Heart left ventricle (tissue), 16 donors: ENCODE data around the gene FAM193B. TPM values are rescaled to one million over a fixed set of nuclear protein-coding genes. Genes with fewer than 3 reads are reported as not detected.

ENCODE experiments used
- ATAC-seq, 4 donors: fragments of 200-7000 bp; cut with Tn5 transposase; one replicate each; pipeline ENCODE4 v1.9.1; 2020 to 2022; ENCODE audit warnings: moderate library complexity in 4 of 4, mild to moderate bottlenecking in 3 of 4, moderate number of reproducible peaks in 1 of 4
- DNase-seq, 5 donors: peaks; one replicate each; pipeline ENCODE4 v3.0.0-alpha.2; 2020
- H3K27ac ChIP-seq, 12 donors: fragments of 200-600 bp; sonication (generic) in 4 of 12; one replicate each; pipeline versions ENCODE4 v1.5.0 to v1.8.0; 2016 to 2022; ENCODE audit warnings: mild to moderate bottlenecking in 2 of 12
- H3K27me3 ChIP-seq, 9 donors: fragments of 200-600 bp; sonication (generic) in 2 of 9; one replicate each; pipeline versions ENCODE4 v1.5.1 to v1.8.0; 2016 to 2022; ENCODE audit warnings: mild to moderate bottlenecking in 3 of 9
- H3K36me3 ChIP-seq, 9 donors: fragments of 200-600 bp; sonication (generic) in 2 of 9; one replicate each; pipeline versions ENCODE4 v1.5.0 to v1.8.0; 2018 to 2022; ENCODE audit warnings: mild to moderate bottlenecking in 2 of 9
- H3K4me1 ChIP-seq, 12 donors: fragments of 200-600 bp; sonication (generic) in 4 of 12; one replicate each; pipeline versions ENCODE4 v1.5.0 to v1.8.0; 2016 to 2022; ENCODE audit warnings: mild to moderate bottlenecking in 3 of 12
- H3K4me3 ChIP-seq, 12 donors: fragments of 200-600 bp; sonication (generic) in 4 of 12; one replicate each; pipeline versions ENCODE4 v1.5.0 to v1.8.0; 2017 to 2022; ENCODE audit warnings: mild to moderate bottlenecking in 9 of 12, moderate library complexity in 4 of 12
- H3K9me3 ChIP-seq, 12 donors: fragments of 200-600 bp; sonication (generic) in 4 of 12; one replicate each; pipeline versions ENCODE4 v1.5.0 to v1.8.0; 2016 to 2022; ENCODE audit warnings: mild to moderate bottlenecking in 1 of 12
- CTCF ChIP-seq, 12 donors: fragments of 200-600 bp; sonication (generic) in 4 of 12; IDR thresholded peaks; one replicate each; pipeline versions ENCODE4 v1.5.0 to v1.8.0; 2018 to 2022; ENCODE audit warnings: antibody characterized with exemption in 12 of 12, mild to moderate bottlenecking in 5 of 12
- POLR2A ChIP-seq, 2 donors: fragments of 450-650 bp; IDR thresholded peaks; one replicate each; pipeline ENCODE4 v1.6.1; 2017; ENCODE audit warnings: antibody characterized with exemption in 2 of 2, mild to moderate bottlenecking in 2 of 2, moderate library complexity in 2 of 2
- WGBS, 4 donors: extraction: QIAGEN DNeasy Blood & Tissue Kit in 2 of 4; methylation state at CpG; one replicate each; pipeline versions ENCODE4 v1.1.5 to v1.1.7; 2013 to 2018; 5-methylcytosine and 5-hydroxymethylcytosine counted together
- intact Hi-C, 10 donors: fragments of 100-400 bp; cut with DNase I; formaldehyde crosslinking; loops; one replicate each; pipeline versions ENCODE4 v1.11.1 to v1.14.2; 2022
- polyA plus RNA-seq, 2 donors: library from polyadenylated mRNA; stranded (reverse); fragments of 200-250 nt; gene quantifications; one replicate each; pipeline ENCODE4 v1.2.3, GENCODE V29; 2013
- total RNA-seq, 9 donors: library from RNA; depleted of rRNA in 2 of 9; stranded (reverse); fragments of >200 nt in 2 of 9; fragmentation: NEBNext Ultra II Directional in 3 of 9; extraction: Animal tissue kit (Norgen Biotek cat#: 25700) in 3 of 9; gene quantifications; one replicate each; pipeline versions ENCODE4 v1.1.0 to v1.2.4, GENCODE V29; 2016 to 2023
- donor health status: ischemic (EF 13 %, LVEDD 7.1; RV severe dilation, severe dysfunction).
- donor health status: healthy with polysubstance abuse.
- donor health status: DM: no; HTN: yes; CAD: no.
- donor health status: DM: no; HTN: no; CAD: no.
- donor health status: ischemic (EF 25% LVEDD 6.9; RV normal size, moderate dysfunction).
- donor health status: ischemic (EF 25% LVEDD 5.7; RV mildly dilated, moderate dysfunction).
- donor health status: healthy.
- donor health status: DM: yes; HTN: yes; CAD: no.
- donor health status: ischemic (EF 35%, LVEDD 5.7; RV mildly dilated, moderate dysfunction).
- donor health status: nonischemic (EF 11% LVEDD 7.7; RV severe dilation, severe dysfunction).
- donor health status: DM: yes; HTN: yes; CAD: no.
- donor health status: PGD.
- donor health status: ischemic (EF 29% LVEDD 5.4; RV normal size, mild dysfunction).
- donor health status: nonischemic (EF 23%, LVEDD 6.1; RV moderate dilation, normal function).

FAM193B gene
- total and polyA plus RNA-seq, 11 donors, result 13.1 to 58.9 (median 20.2) TPM

- H3K4me1 ChIP-seq, result peaks cover 6 to 58% (median 37%) of the 10 kb centered on the region in 12 donors
- ATAC-seq, result peak in 3 of 4 donors; percentile 2 to 24 (median 6)
- H3K36me3 ChIP-seq, result peaks cover 0 to 25% (median 11%) of the 10 kb centered on the region in 9 donors
- intact Hi-C loops, result loop anchor here in 1 of 10 donors (5.0 kb wide), 2 partner anchors 36 to 39 kb away; partner anchors contain the start of genes DDX41 and TMED9
- DNase-seq, result peak in 1 of 5 donors; percentile 23
- peak overlapping the region; percentile 61 to 99 (median 94) for H3K4me3 ChIP-seq
- peak overlapping the region in 11 of 12 donors; percentile 70 to 89 (median 84) for H3K27ac ChIP-seq
- TF ChIP-seq POLR2A (IDR thresholded peaks at IDR 0.05) (no peak), CTCF (IDR thresholded peaks at IDR 0.05) (no peak)
- 37 to 46% (median 39%) methylated on average over 13 to 16 of the region's 16 CpGs for WGBS, 4 donors
- no peaks in the 10 kb centered on the region for H3K9me3 ChIP-seq
- no peaks in the 10 kb centered on the region for H3K27me3 ChIP-seq
Observed at GRCh38 chr5:177552839-177553455, 1.4 kb downstream of the FAM193B start.

GRCh38 chr5:177550122-177550521 is 4.2 kb downstream of the FAM193B start:
- H3K9me3 ChIP-seq, result no peaks in the 10 kb centered on the region
- H3K4me3 ChIP-seq, result no peak overlapping the region
- ATAC-seq (no peak), DNase-seq (no peak)
- peaks cover 0 to 25% (median 11%) of the 10 kb centered on the region in 9 donors for H3K36me3 ChIP-seq
- TF ChIP-seq CTCF (IDR thresholded peaks at IDR 0.05) (no peak), POLR2A (IDR thresholded peaks at IDR 0.05) (no peak)
- H3K27ac ChIP-seq, result no peak overlapping the region
- WGBS, 4 donors, result 73 to 77% (median 75%) methylated on average over 1 of the region's 1 CpG
- H3K27me3 ChIP-seq, result no peaks in the 10 kb centered on the region
- intact Hi-C loops, result loop anchor here in 1 of 10 donors (5.0 kb wide), 2 partner anchors 33 to 42 kb away; partner anchors contain the start of genes DDX41 and TMED9
- H3K4me1 ChIP-seq, result peaks cover 11 to 78% (median 57%) of the 10 kb centered on the region in 12 donors

GRCh38 chr5:177548495-177548894 is 5.9 kb downstream of the FAM193B start:
- no peaks in the 10 kb centered on the region for H3K9me3 ChIP-seq
- ATAC-seq, result no peak
- H3K27ac ChIP-seq, result peak overlapping the region in 2 of 12 donors; percentile 2 to 13
- intact Hi-C loops, result loop anchor here in 1 of 10 donors (10.0 kb wide), 1 partner anchor 46 kb away; the partner anchor contains the start of gene TMED9
- no peak overlapping the region for H3K4me3 ChIP-seq
- peaks cover 11 to 87% (median 67%) of the 10 kb centered on the region in 12 donors for H3K4me1 ChIP-seq
- peaks cover 0 to 25% (median 11%) of the 10 kb centered on the region in 9 donors for H3K36me3 ChIP-seq
- H3K27me3 ChIP-seq, result no peaks in the 10 kb centered on the region
- 30 to 58% (median 41%) methylated on average over 1 of the region's 1 CpG for WGBS, 4 donors
- no peak for DNase-seq
- TF ChIP-seq CTCF (IDR thresholded peaks at IDR 0.05) (no peak), POLR2A (IDR thresholded peaks at IDR 0.05) (no peak)

GRCh38 chr5:177547736-177548135 is 6.6 kb downstream of the FAM193B start:
- ATAC-seq (no peak), DNase-seq (no peak)
- intact Hi-C loops, result loop anchor here in 1 of 10 donors (10.0 kb wide), 1 partner anchor 47 kb away; the partner anchor contains the start of gene TMED9
- H3K4me1 ChIP-seq, result peaks cover 11 to 86% (median 66%) of the 10 kb centered on the region in 12 donors
- no peak for TF ChIP-seq POLR2A (IDR thresholded peaks at IDR 0.05)
- no peak for TF ChIP-seq CTCF (IDR thresholded peaks at IDR 0.05)
- no peak overlapping the region for H3K4me3 ChIP-seq
- peak overlapping the region in 4 of 12 donors; percentile 3 to 49 (median 20) for H3K27ac ChIP-seq
- H3K27me3 ChIP-seq, result no peaks in the 10 kb centered on the region
- peaks cover 0 to 25% (median 11%) of the 10 kb centered on the region in 9 donors for H3K36me3 ChIP-seq
- WGBS, 4 donors, result 48 to 73% (median 66%) methylated on average over 3 of the region's 3 CpGs
- H3K9me3 ChIP-seq, result no peaks in the 10 kb centered on the region
